A673 (cell line): ENCODE data around the gene THRB. TPM values are rescaled to one million over a fixed set of nuclear protein-coding genes. Genes with fewer than 3 reads are reported as not detected.

ENCODE experiments used
- BruUV-seq: library from RNA; stranded (reverse); fragments of 400-500 nt; replicated peaks from 2 replicates; lab custom pipeline; 2021; lab: Mats Ljungman, UMichigan
- CTCF ChIA-PET: fragments of 300-600 bp; sonication (Branson Sonifier 250); formaldehyde crosslinking; loops from one replicate; lab custom pipeline; 2022; ENCODE audit warnings: antibody characterized with exemption; lab: Charles Lee
- POLR2A ChIA-PET: fragments of 300-600 bp; sonication (Branson Sonifier 250); formaldehyde crosslinking; loops from one replicate; lab custom pipeline; 2022; ENCODE audit warnings: antibody characterized with exemption; ENCODE audit not compliant: low non-redundant PET; lab: Charles Lee
- DNase-seq: peaks from one replicate; pipeline ENCODE4 v3.0.0-alpha.2; 2015; ENCODE audit warnings: low spot score
- H3K27ac ChIP-seq: fragments of 200-600 bp; sonication (generic); 2 replicates; pipeline ENCODE4 v1.5.1; 2016; ENCODE audit warnings: mixed run types, low read depth, mild to moderate bottlenecking, mixed read lengths, antibody characterized with exemption, low read length; ENCODE audit not compliant: poor library complexity, severe bottlenecking
- H3K27me3 ChIP-seq: fragments of 200-600 bp; sonication (generic); replicated peaks from 2 replicates; pipeline ENCODE4 v1.6.1; 2017; ENCODE audit warnings: mixed run types, low read depth, mild to moderate bottlenecking, mixed read lengths, antibody characterized with exemption, low read length; ENCODE audit not compliant: insufficient read depth, poor library complexity
- H3K36me3 ChIP-seq: fragments of 200-600 bp; sonication (generic); 2 replicates; pipeline ENCODE4 v1.6.1; 2016; ENCODE audit warnings: mixed run types, mild to moderate bottlenecking, mixed read lengths, antibody characterized with exemption, low read length; ENCODE audit not compliant: insufficient read depth, poor library complexity, severe bottlenecking
- H3K4me1 ChIP-seq: fragments of 200-600 bp; sonication (generic); 2 replicates; pipeline ENCODE4 v1.6.1; 2017; ENCODE audit warnings: mixed run types, mild to moderate bottlenecking, mixed read lengths, antibody characterized with exemption, low read length; ENCODE audit not compliant: insufficient read depth, poor library complexity, severe bottlenecking
- H3K4me3 ChIP-seq: fragments of 200-600 bp; sonication (generic); 2 replicates; pipeline ENCODE4 v1.5.1; 2016; ENCODE audit warnings: low read depth, mixed run types, mild to moderate bottlenecking, mixed read lengths, low read length; ENCODE audit not compliant: poor library complexity, severe bottlenecking
- H3K9me3 ChIP-seq: fragments of 200-600 bp; sonication (generic); 2 replicates; pipeline ENCODE4 v1.6.1; 2016; ENCODE audit warnings: mixed run types, low read depth, mild to moderate bottlenecking, mixed read lengths, antibody characterized with exemption, low read length; ENCODE audit not compliant: poor library complexity, severe bottlenecking
- EZH2 ChIP-seq: fragments of 200-600 bp; sonication (generic); IDR thresholded peaks from 2 replicates; pipeline ENCODE4 v1.6.1; 2017; ENCODE audit warnings: borderline replicate concordance, low read depth, mild to moderate bottlenecking, mixed read lengths, antibody characterized with exemption, low read length; ENCODE audit not compliant: poor library complexity, severe bottlenecking
- intact Hi-C: fragments of 100-400 bp; cut with micrococcal nuclease; formaldehyde crosslinking; loops from one replicate; pipeline ENCODE4 v1.10.0; 2022; ENCODE audit not compliant: unreplicated experiment
- total RNA-seq: library from RNA; stranded (reverse); gene quantifications from 2 replicates; pipeline ENCODE4 v1.2.3, GENCODE V29; 2021
- TF ChIP-seq, protein P1 (sequence below): fragments of 300-800, 200-600 bp; sonication (generic); conservative IDR thresholded peaks from 2 replicates; pipeline ENCODE4 v1.5.1; 2017; ENCODE audit warnings: low read depth, mild to moderate bottlenecking, antibody characterized with exemption, low read length, moderate library complexity, mixed read lengths

Gene THRB
- total RNA-seq, 1 experiment from 2014 or later, result 0.11 TPM

DNA sequence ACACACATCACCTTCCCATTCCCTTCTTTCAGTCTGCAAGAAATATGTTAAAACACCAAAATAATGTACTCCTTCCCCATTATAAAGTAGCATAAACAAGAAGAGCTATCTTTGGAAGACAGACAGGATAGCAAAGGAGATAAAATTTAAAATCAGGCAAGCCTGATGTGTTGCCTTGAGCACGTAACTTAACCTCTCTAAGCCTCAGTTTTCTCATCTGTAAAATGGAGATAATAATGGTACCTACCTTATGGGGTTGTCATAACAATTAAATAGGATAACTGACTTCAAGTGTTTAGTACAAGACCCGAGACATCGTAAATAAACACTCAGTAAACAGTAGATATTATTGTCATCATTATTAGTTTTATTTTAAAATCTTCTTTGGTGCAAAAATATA is 407.2 kb downstream of the THRB start:
- no peak for DNase-seq
- intact Hi-C loops, result no loop called here
- no peak for TF ChIP-seq EZH2
- no peaks in the 10 kb centered on the region for H3K36me3 ChIP-seq
- no peaks in the 10 kb centered on the region for H3K4me1 ChIP-seq
- no peaks in the 10 kb centered on the region for H3K27me3 ChIP-seq
- no peak overlapping the region for H3K27ac ChIP-seq
- ChIA-PET POLR2A (no interaction called here), CTCF (no interaction called here)
- no peaks in the 10 kb centered on the region for H3K9me3 ChIP-seq
- BruUV-seq, result no TSS peak
- H3K4me3 ChIP-seq, result no peak overlapping the region

DNA sequence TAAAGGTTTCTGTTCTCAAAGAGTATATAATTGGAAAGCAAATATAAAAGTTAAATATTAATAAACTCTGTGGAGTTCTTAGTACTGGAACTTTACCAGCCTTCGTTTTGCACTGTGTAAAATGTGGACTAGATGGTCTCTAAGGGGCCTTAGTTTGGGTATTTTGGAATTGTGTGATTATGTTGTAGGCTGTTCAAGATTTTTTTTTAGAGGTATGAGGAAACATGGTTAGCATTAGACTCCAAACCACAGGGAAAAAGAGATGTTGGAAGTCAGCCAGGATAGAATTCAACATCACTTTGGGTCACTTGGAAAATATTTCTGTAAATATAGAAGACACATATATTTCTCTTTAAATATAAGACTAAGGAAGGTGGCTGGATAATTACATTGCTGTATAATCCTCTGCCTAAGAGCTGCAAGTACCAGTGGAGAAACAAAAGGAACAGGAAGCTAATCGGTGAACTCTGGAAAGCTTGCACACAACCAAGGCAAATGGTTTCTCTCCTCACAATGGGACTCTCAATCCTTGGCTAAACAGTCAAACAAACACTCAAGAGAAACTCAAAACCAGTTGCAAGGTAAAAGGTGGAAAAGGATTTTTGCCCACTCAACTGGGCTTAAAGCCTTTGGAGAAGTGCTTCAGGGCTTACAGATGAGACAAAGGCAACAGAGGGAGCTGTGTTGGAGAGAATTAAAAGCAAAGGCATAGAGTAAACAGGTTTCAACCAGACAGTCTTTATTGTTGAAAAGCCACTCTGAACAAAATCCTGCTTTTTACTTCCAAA is 407.8 kb downstream of the THRB start:
- TF ChIP-seq, protein P1, sequence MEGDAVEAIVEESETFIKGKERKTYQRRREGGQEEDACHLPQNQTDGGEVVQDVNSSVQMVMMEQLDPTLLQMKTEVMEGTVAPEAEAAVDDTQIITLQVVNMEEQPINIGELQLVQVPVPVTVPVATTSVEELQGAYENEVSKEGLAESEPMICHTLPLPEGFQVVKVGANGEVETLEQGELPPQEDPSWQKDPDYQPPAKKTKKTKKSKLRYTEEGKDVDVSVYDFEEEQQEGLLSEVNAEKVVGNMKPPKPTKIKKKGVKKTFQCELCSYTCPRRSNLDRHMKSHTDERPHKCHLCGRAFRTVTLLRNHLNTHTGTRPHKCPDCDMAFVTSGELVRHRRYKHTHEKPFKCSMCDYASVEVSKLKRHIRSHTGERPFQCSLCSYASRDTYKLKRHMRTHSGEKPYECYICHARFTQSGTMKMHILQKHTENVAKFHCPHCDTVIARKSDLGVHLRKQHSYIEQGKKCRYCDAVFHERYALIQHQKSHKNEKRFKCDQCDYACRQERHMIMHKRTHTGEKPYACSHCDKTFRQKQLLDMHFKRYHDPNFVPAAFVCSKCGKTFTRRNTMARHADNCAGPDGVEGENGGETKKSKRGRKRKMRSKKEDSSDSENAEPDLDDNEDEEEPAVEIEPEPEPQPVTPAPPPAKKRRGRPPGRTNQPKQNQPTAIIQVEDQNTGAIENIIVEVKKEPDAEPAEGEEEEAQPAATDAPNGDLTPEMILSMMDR, result no peak
- TF ChIP-seq EZH2, result no peak

DNA sequence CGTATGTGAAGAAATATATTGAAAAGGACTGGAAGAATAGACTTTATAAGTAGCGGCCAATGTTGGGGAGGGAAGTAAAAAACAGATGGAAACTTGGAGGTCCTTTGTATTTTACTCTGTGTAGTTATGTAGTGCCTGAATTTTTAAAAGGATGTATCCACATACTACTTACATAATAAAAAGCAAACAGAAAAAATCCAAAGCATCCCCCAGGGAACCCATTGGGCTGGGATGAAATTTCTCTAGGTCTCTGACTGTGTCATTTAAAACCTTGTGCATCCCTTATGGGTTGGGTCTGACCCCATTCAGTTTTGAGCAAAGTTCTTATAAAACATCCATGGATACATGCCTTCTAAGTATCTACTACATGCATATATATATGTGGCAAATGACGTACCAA is 408.4 kb downstream of the THRB start:
- CTCF ChIA-PET, result no interaction called here
- intact Hi-C loops, result no loop called here
- Histone ChIP-seq H3K27me3 (no peaks in the 10 kb centered on the region), H3K36me3 (no peaks in the 10 kb centered on the region), H3K4me1 (no peaks in the 10 kb centered on the region), H3K27ac (no peak overlapping the region), H3K9me3 (no peaks in the 10 kb centered on the region), H3K4me3 (no peak overlapping the region)
- BruUV-seq, result no TSS peak
- DNase-seq, result no peak
- POLR2A ChIA-PET, result no interaction called here
- TF ChIP-seq EZH2, result no peak
- TF ChIP-seq, protein P1, result no peak

More for the DNA sequence above, 407.8 kb downstream of the THRB start:
- no peak overlapping the region for H3K27ac ChIP-seq
- H3K27me3 ChIP-seq, result no peaks in the 10 kb centered on the region
- CTCF ChIA-PET, result no interaction called here
- POLR2A ChIA-PET, result no interaction called here
- no TSS peak for BruUV-seq
- DNase-seq, result no peak
- H3K4me3 ChIP-seq, result no peak overlapping the region
- intact Hi-C loops, result no loop called here
- no peaks in the 10 kb centered on the region for H3K36me3 ChIP-seq
- no peaks in the 10 kb centered on the region for H3K9me3 ChIP-seq
- no peaks in the 10 kb centered on the region for H3K4me1 ChIP-seq
